GM18909 (cell line): ENCODE measurements around the gene SCN1B.

Source experiments
- ATAC-seq: cut with Tn5 transposase; IDR thresholded peaks from one replicate; pipeline ENCODE4 v1.9.1; 2021; ENCODE audit warnings: mild to moderate bottlenecking; ENCODE audit not compliant: unreplicated experiment, poor library complexity

The SCN1B gene

DNA sequence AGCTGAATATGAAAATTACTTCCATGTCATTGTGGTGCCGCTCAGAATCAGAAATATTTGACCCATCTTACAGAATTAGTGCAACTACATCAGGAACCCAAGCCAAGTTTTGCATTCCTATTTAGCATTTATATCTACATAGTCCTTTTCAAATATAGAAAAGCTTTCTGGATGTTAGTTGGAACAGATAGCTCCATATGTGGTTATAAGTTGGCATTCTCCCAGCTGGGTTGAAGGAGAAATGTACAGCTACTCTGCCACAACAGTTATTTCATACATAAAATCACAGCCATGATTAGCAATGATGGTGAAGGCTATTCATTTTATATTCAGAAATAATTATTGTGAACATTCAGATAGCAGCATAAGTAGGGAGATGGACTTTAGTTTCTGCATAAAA lies 39.4 kb downstream of the SCN1B start:
- no peak for ATAC-seq

GRCh38 chr19:35070471-35070870 lies 40.2 kb downstream of the SCN1B start:
- no peak for ATAC-seq

- no peak for ATAC-seq
These were observed 43.2 kb downstream of the SCN1B start for GRCh38 chr19:35073516-35073915.

DNA sequence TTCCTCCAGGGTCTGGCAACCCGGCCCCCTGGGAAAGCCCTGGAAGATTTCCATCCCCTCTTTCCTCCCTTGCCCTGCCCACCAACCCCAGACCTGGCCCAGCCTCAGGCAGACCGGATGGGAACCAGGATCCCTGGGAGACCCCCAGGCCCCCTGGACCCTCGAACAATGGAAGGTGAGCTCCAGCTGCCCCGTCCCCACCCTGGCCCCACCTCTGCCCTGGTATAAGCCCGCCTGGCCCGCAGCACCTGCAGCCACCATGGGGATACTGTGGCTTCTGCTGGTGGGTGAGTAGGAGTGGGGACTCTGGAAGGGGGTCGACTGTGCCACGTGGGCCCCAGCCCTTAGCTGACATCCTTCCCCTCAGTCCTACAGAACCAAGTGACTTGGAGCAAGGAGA lies 43.7 kb downstream of the SCN1B start:
- ATAC-seq, result no peak

DNA sequence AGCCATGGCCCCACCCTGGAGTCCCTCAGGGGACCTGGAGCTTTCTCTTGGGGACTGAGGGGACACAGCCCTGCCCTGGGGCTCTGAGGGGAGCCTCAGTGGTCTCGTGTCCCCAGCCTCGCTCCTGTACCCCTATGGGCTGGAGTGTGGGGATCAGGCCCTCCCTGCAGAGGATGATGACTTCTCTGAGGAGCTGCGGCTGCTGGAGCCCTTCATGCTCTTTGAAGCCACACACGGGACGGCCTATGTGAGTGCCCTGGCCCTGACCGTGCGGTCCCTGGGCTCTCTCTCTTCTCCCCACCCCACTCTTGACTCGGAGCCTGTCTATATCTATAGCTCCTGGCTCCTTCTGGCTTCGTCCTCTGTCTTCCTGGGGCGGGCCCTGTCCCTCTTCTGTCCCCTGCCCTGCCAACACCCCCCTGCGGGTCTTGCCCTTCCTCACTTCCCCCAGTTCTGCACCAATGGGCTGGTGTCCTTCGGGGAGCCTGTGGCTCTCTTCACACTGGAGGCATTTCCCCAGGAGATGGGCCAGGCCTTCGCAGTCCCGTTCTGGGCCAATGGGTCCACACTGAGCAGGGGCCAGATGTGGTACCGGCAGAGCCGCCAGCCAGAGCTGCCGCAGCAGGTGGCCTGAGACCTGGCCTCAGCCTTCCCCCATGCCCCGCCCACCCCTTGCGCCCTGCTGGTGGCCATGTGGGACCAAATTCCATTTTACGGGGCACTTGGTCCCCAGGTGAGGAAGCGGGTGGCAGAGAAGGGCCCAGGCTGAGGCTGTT lies 44.3 kb downstream of the SCN1B start:
- no peak for ATAC-seq

- ATAC-seq, result no peak
These were observed 45.1 kb downstream of the SCN1B start for GRCh38 chr19:35075202-35076025.

GRCh38 chr19:35076026-35076370 lies 45.7 kb downstream of the SCN1B start:
- ATAC-seq, result no peak

DNA sequence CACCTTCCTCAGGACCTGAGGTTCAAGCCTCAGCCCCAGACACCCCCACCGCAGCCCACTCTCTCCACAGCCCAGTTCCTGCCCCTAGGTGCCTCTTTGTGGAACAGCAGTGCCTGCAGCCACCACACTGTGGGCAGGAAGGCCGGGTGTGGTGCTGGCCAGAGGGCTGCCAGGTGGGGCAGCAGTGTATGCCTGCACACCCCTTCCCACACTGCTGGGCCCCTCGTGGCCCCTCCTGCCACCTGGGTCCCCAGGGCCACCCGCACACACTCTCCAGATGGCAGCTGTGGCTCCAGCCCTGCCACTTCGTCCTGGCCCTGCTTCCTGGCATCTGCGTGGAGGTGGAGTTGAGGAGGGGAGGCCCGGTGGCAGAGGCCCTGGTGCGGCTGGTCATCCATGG lies 46.4 kb downstream of the SCN1B start:
- ATAC-seq, result no peak

GRCh38 chr19:35077411-35078223 lies 47.3 kb downstream of the SCN1B start:
- no peak for ATAC-seq

- ATAC-seq, result no peak
These were observed 49.6 kb downstream of the SCN1B start for GRCh38 chr19:35079826-35080225.

DNA sequence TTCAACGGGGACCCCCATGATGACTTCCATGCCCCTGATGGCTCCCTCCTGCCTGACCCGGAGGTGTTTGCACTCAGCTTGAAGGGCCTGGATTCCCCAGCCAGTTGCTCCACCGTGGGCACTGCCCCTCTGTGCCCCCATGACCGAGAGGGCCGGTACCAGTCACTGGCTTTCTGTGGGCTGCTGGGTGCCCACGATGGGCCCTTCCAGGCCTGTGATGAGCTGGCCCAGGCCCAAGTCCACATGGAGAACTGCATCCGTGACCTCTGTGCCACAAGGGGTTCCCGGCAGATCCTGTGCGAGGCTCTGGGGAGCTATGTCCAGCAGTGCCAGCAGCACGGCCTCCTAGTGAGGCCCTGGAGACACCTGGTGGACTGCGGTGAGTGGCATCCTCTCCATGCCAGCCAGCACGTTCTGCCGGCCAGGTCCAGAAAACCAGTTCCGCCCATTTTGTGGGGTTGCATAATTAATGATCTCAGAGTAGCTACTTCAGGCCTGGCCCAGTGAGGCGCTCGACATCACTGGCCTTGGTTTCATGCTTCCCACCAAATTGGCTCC lies 50.4 kb downstream of the SCN1B start:
- no peak for ATAC-seq

DNA sequence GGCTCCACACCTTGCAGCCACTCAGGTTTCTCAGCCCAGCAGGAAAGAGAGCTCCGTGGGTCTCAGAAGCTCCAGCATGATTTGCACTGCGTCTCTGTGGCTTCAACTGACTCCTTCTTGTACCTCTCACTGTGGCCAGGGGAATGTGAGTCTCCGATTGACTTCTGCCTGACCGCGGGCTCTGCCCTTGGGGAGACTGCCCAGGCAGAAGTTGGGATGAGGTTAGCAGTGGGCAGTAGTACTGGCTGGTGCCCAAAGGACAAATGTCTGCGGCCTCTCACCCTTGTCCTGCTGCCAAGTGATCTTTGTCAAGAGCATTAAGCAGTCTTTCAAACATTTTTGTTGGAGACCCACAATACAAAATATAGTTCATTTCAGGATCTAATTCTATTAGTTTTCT lies 50.9 kb downstream of the SCN1B start:
- no peak for ATAC-seq

DNA sequence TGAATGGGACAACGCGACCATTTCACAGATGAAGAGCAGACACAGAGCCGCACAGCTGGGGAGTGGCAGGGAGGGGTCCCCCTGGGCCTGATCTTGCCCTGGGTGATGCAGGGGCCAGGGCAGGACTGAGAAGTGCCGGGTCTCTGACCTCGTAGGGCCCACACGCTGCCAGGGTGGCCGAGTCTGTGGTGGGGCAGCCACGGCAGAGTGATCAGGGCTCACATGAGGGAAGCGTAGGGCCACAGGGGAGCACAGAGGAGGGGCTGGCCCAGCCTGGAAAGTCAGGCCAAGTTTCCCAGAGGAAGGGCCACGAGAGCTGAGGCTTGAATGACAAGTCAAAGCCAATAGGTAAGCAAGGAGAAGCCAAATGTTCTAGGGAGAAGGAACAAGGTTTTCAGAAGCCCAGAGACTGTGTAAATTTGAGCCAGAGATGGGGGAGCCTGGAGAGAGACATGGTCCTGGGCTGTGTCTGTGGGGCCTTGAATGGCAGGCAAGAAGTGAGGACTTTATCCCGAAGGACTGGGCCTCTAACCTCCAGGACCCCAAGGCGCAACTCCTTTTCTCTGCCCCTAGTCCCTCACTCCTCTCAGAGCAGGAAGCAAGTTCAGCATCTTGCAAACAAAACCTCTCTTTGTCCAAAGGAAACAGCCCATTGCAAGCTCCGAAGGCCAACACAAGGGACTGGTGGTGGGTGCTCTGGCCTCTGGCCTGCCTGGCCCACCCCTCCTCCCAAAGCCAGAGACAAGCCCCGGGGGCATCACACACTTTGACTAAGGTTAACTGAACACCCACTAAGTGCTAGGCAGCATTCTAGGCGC lies 53.6 kb downstream of the SCN1B start:
- ATAC-seq, result no peak

- ATAC-seq, result no peak
These were observed 54.2 kb downstream of the SCN1B start for GRCh38 chr19:35084509-35084762.

- peak; percentile 48 for ATAC-seq
These were observed 55.7 kb downstream of the SCN1B start for GRCh38 chr19:35085947-35086346.

- no peak for ATAC-seq
These were observed 56.2 kb downstream of the SCN1B start for GRCh38 chr19:35086455-35086854.

GRCh38 chr19:35087393-35087792 lies 57.1 kb downstream of the SCN1B start:
- ATAC-seq, result no peak

- ATAC-seq, result no peak
These were observed 58.1 kb downstream of the SCN1B start for GRCh38 chr19:35088131-35088913.

GRCh38 chr19:35089554-35089953 lies 59.3 kb downstream of the SCN1B start:
- ATAC-seq, result no peak
